ENCODE data around the gene SNX8. TPM values are rescaled to one million over a fixed set of nuclear protein-coding genes. Genes with fewer than 3 reads are reported as not detected.

Gene SNX8
- total RNA-seq, 4 donors from 2014 or later: 6.4 to 28.1 (median 24.8) TPM

GRCh38 chr7:2261611-2262010 lies 52.6 kb downstream of the SNX8 start:
- Histone ChIP-seq H3K4me3 (no peak overlapping the region), H3K9me3 (no peaks in the 10 kb centered on the region), H3K36me3 (peaks cover 0 to 26% of the 10 kb centered on the region in 2 donors), H3K27ac (no peak overlapping the region), H3K27me3 (no peaks in the 10 kb centered on the region), H3K4me1 (no peaks in the 10 kb centered on the region)
- TF ChIP-seq CTCF (IDR thresholded peaks at IDR 0.05 in 4 of 5, conservative IDR thresholded peaks at IDR 0.05 in 1 of 5) (no peak), POLR2A (IDR thresholded peaks at IDR 0.05) (no peak)
- in situ Hi-C loops (cut with MboI; ENCODE audit: low sequenced_read_pairs in 4 of 4): no loop called here
- no peak for DNase-seq
- ATAC-seq: no peak
- intact Hi-C loops (cut with DNase I; ENCODE audit: low total_unique reads): no loop called here

GRCh38 chr7:2260820-2261219 lies 53.4 kb downstream of the SNX8 start:
- DNase-seq (no peak), ATAC-seq (no peak)
- in situ Hi-C loops (cut with MboI; ENCODE audit: low sequenced_read_pairs in 4 of 4): no loop called here
- Histone ChIP-seq H3K9me3 (no peaks in the 10 kb centered on the region), H3K4me3 (no peak overlapping the region), H3K27me3 (no peaks in the 10 kb centered on the region), H3K27ac (no peak overlapping the region), H3K4me1 (no peaks in the 10 kb centered on the region), H3K36me3 (peaks cover 0 to 27% of the 10 kb centered on the region in 2 donors)
- TF ChIP-seq POLR2A (IDR thresholded peaks at IDR 0.05) (no peak), CTCF (IDR thresholded peaks at IDR 0.05 in 4 of 5, conservative IDR thresholded peaks at IDR 0.05 in 1 of 5) (no peak)
- intact Hi-C loops (cut with DNase I; ENCODE audit: low total_unique reads): no loop called here

- Histone ChIP-seq H3K9me3 (no peaks in the 10 kb centered on the region), H3K27me3 (no peaks in the 10 kb centered on the region), H3K36me3 (peaks cover 0 to 27% of the 10 kb centered on the region in 2 donors), H3K4me3 (no peak overlapping the region), H3K27ac (no peak overlapping the region), H3K4me1 (no peaks in the 10 kb centered on the region)
- in situ Hi-C loops (cut with MboI; ENCODE audit: low sequenced_read_pairs in 4 of 4): no loop called here
- no peak for DNase-seq
- intact Hi-C loops (cut with DNase I; ENCODE audit: low total_unique reads): no loop called here
- TF ChIP-seq POLR2A (IDR thresholded peaks at IDR 0.05) (no peak), CTCF (IDR thresholded peaks at IDR 0.05 in 4 of 5, conservative IDR thresholded peaks at IDR 0.05 in 1 of 5) (no peak)
- ATAC-seq: no peak
These were observed 54.8 kb downstream of the SNX8 start for GRCh38 chr7:2259480-2259879.

GRCh38 chr7:2258661-2259365 lies 55.4 kb downstream of the SNX8 start:
- intact Hi-C loops (cut with DNase I; ENCODE audit: low total_unique reads): no loop called here
- Histone ChIP-seq H3K27ac (no peak overlapping the region), H3K27me3 (no peaks in the 10 kb centered on the region), H3K4me3 (no peak overlapping the region), H3K4me1 (no peaks in the 10 kb centered on the region), H3K36me3 (peaks cover 0 to 23% of the 10 kb centered on the region in 2 donors), H3K9me3 (no peaks in the 10 kb centered on the region)
- TF ChIP-seq POLR2A (IDR thresholded peaks at IDR 0.05) (no peak), CTCF (IDR thresholded peaks at IDR 0.05 in 4 of 5, conservative IDR thresholded peaks at IDR 0.05 in 1 of 5) (no peak)
- no peak for ATAC-seq
- DNase-seq: no peak
- in situ Hi-C loops (cut with MboI; ENCODE audit: low sequenced_read_pairs in 4 of 4): no loop called here

GRCh38 chr7:2257651-2258050 lies 56.6 kb downstream of the SNX8 start:
- ATAC-seq (no peak), DNase-seq (no peak)
- H3K27me3 ChIP-seq: no peaks in the 10 kb centered on the region
- no peak overlapping the region for H3K4me3 ChIP-seq
- H3K9me3 ChIP-seq: no peaks in the 10 kb centered on the region
- no peaks in the 10 kb centered on the region for H3K4me1 ChIP-seq
- no peak for TF ChIP-seq CTCF (IDR thresholded peaks at IDR 0.05 in 4 of 5, conservative IDR thresholded peaks at IDR 0.05 in 1 of 5)
- TF ChIP-seq POLR2A (IDR thresholded peaks at IDR 0.05): no peak
- H3K36me3 ChIP-seq: peaks cover 0 to 11% of the 10 kb centered on the region in 2 donors
- H3K27ac ChIP-seq: no peak overlapping the region
- intact Hi-C loops (cut with DNase I; ENCODE audit: low total_unique reads) (no loop called here), in situ Hi-C loops (cut with MboI; ENCODE audit: low sequenced_read_pairs in 4 of 4) (no loop called here)
